OCI-LY7 (cell line): ENCODE measurements around the gene EEF1E1. TPM values are rescaled to one million over a fixed set of nuclear protein-coding genes. Genes with fewer than 3 reads are reported as not detected.

Experiments
- BruUV-seq: library from RNA; stranded (reverse); fragments of 400-500 nt; replicated peaks from 2 replicates; lab custom pipeline; 2021; lab: Mats Ljungman, UMichigan
- CTCF ChIA-PET: fragments of 300-600 bp; sonication (Branson Sonifier 250); formaldehyde crosslinking; loops from one replicate; lab custom pipeline; 2022; ENCODE audit warnings: antibody characterized with exemption; ENCODE audit not compliant: unreplicated experiment; lab: Charles Lee
- POLR2A ChIA-PET: fragments of 300-600 bp; sonication (Branson Sonifier 250); formaldehyde crosslinking; loops from one replicate; lab custom pipeline; 2022; ENCODE audit warnings: antibody characterized with exemption; lab: Charles Lee
- DNase-seq: peaks from one replicate; pipeline ENCODE4 v3.0.0-alpha.2; 2015; ENCODE audit warnings: low spot score
- H2AFZ ChIP-seq: fragments of 200-600 bp; sonication (generic), shearing (Covaris generic); 2 replicates; pipeline ENCODE4 v1.6.1; 2014; ENCODE audit warnings: mild to moderate bottlenecking, antibody characterized with exemption, low read length, moderate library complexity
- H3K27ac ChIP-seq: fragments of 200-600 bp; sonication (generic); 2 replicates; pipeline ENCODE4 v1.5.1; 2014; ENCODE audit warnings: mixed run types, low read depth, mild to moderate bottlenecking, moderate library complexity, low read length, inconsistent platforms; ENCODE audit not compliant: poor library complexity, severe bottlenecking
- H3K36me3 ChIP-seq: fragments of 200-600 bp; sonication (generic); 2 replicates; pipeline ENCODE4 v1.6.1; 2014; ENCODE audit warnings: mild to moderate bottlenecking, antibody characterized with exemption, low read length, moderate library complexity, mixed read lengths; ENCODE audit not compliant: insufficient read depth
- H3K4me1 ChIP-seq: fragments of 200-600 bp; sonication (generic); 2 replicates; pipeline ENCODE4 v1.5.1; 2014; ENCODE audit warnings: mild to moderate bottlenecking, low read length; ENCODE audit not compliant: insufficient read depth, poor library complexity, severe bottlenecking
- H3K4me2 ChIP-seq: fragments of 200-600 bp; sonication (generic); 2 replicates; pipeline ENCODE4 v1.6.1; 2014; ENCODE audit warnings: mild to moderate bottlenecking, low read length
- H3K4me3 ChIP-seq: fragments of 200-600 bp; sonication (generic); 2 replicates; pipeline ENCODE4 v1.5.1; 2014; ENCODE audit warnings: mild to moderate bottlenecking, low read depth, low read length; ENCODE audit not compliant: poor library complexity, severe bottlenecking
- H3K79me2 ChIP-seq: fragments of 200-600 bp; sonication (generic); 2 replicates; pipeline ENCODE4 v1.6.1; 2016; ENCODE audit warnings: low read depth, mild to moderate bottlenecking, low read length, moderate library complexity, mixed read lengths; ENCODE audit not compliant: insufficient read depth
- H3K9me2 ChIP-seq: fragments of 200-600 bp; sonication (generic); 2 replicates; pipeline ENCODE4 v1.6.1; 2016; ENCODE audit warnings: mild to moderate bottlenecking, low read length, mixed read lengths; ENCODE audit not compliant: insufficient read depth
- H3K9me3 ChIP-seq: fragments of 200-600 bp; sonication (generic); 2 replicates; pipeline ENCODE4 v1.6.1; 2014; ENCODE audit warnings: mild to moderate bottlenecking, mixed run types, low read length, mixed read lengths
- H4K20me1 ChIP-seq: fragments of 200-600 bp; sonication (generic); 2 replicates; pipeline ENCODE4 v1.6.1; 2014; ENCODE audit warnings: mild to moderate bottlenecking, antibody characterized with exemption, low read length, moderate library complexity, mixed read lengths; ENCODE audit not compliant: insufficient read depth
- EZH2phosphoT487 ChIP-seq: fragments of 200-600 bp; sonication (generic); IDR thresholded peaks from 2 replicates; pipeline ENCODE4 v1.6.1; 2018; ENCODE audit warnings: low read depth, borderline replicate concordance, mild to moderate bottlenecking, mixed run types, antibody characterized with exemption, low read length, moderate library complexity, mixed read lengths
- intact Hi-C: fragments of 100-400 bp; cut with micrococcal nuclease; formaldehyde crosslinking; loops from one replicate; pipeline ENCODE4 v1.10.0; 2022; ENCODE audit not compliant: unreplicated experiment
- total RNA-seq, 2 experiments: library from RNA; depleted of rRNA in 1 of 2; stranded (reverse); fragments of >200 nt in 1 of 2; shearing (Covaris generic) in 1 of 2; gene quantifications; 2 replicates each; pipeline ENCODE4 v1.2.3, GENCODE V29; 2014 to 2022
- TF ChIP-seq, protein P1 (sequence below): fragments of 200-600 bp; sonication (generic); conservative IDR thresholded peaks from 2 replicates; pipeline ENCODE4 v1.5.1; 2014; ENCODE audit warnings: mild to moderate bottlenecking, antibody characterized with exemption, low read length, moderate library complexity, mixed read lengths

Gene EEF1E1
- total RNA-seq, 2 experiments from 2014 or later, result 68.0 to 70.9 TPM

- Histone ChIP-seq H2AFZ (no peak overlapping the region), H4K20me1 (no peaks in the 10 kb centered on the region), H3K4me2 (no peak overlapping the region), H3K79me2 (peaks cover 16% of the 10 kb centered on the region; the same call in 1 of the 2 replicates), H3K4me3 (no peak overlapping the region), H3K9me3 (no peaks in the 10 kb centered on the region), H3K36me3 (peaks cover 72% of the 10 kb centered on the region), H3K4me1 (no peaks in the 10 kb centered on the region), H3K27ac (no peak overlapping the region), H3K9me2 (no peaks in the 10 kb centered on the region)
- intact Hi-C loops, result no loop called here
- BruUV-seq, result no TSS peak
- no peak for DNase-seq
- ChIA-PET POLR2A (no interaction called here), CTCF (no interaction called here)
- TF ChIP-seq, protein P1, sequence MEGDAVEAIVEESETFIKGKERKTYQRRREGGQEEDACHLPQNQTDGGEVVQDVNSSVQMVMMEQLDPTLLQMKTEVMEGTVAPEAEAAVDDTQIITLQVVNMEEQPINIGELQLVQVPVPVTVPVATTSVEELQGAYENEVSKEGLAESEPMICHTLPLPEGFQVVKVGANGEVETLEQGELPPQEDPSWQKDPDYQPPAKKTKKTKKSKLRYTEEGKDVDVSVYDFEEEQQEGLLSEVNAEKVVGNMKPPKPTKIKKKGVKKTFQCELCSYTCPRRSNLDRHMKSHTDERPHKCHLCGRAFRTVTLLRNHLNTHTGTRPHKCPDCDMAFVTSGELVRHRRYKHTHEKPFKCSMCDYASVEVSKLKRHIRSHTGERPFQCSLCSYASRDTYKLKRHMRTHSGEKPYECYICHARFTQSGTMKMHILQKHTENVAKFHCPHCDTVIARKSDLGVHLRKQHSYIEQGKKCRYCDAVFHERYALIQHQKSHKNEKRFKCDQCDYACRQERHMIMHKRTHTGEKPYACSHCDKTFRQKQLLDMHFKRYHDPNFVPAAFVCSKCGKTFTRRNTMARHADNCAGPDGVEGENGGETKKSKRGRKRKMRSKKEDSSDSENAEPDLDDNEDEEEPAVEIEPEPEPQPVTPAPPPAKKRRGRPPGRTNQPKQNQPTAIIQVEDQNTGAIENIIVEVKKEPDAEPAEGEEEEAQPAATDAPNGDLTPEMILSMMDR, result no peak
- TF ChIP-seq EZH2phosphoT487, result no peak
Measured at GRCh38 chr6:8080362-8081151, 21.8 kb downstream of the EEF1E1 start.

- no peak for DNase-seq
- peaks cover 12% of the 10 kb centered on the region; the same call in 1 of the 2 replicates for H3K79me2 ChIP-seq
- TF ChIP-seq, protein P1, result no peak
- TF ChIP-seq EZH2phosphoT487, result no peak
- H3K4me3 ChIP-seq, result no peak overlapping the region
- ChIA-PET CTCF (no interaction called here), POLR2A (interaction anchor here (0.6 kb wide), 2 partner anchors 9 to 1457 kb away, joined by 3 read pairs; no protein-coding TSS in a partner anchor)
- H3K9me3 ChIP-seq, result no peaks in the 10 kb centered on the region
- no peak overlapping the region for H3K27ac ChIP-seq
- H3K9me2 ChIP-seq, result no peaks in the 10 kb centered on the region
- H3K4me2 ChIP-seq, result no peak overlapping the region
- H3K36me3 ChIP-seq, result peaks cover 59% of the 10 kb centered on the region
- intact Hi-C loops, result no loop called here
- H4K20me1 ChIP-seq, result no peaks in the 10 kb centered on the region
- no TSS peak for BruUV-seq
- H2AFZ ChIP-seq, result no peak overlapping the region
- no peaks in the 10 kb centered on the region for H3K4me1 ChIP-seq
Measured at GRCh38 chr6:8079126-8079525, 23.2 kb downstream of the EEF1E1 start.

GRCh38 chr6:8077991-8078390 lies 24.4 kb downstream of the EEF1E1 start:
- Histone ChIP-seq H3K4me1 (no peaks in the 10 kb centered on the region), H3K4me2 (no peak overlapping the region), H3K9me2 (no peaks in the 10 kb centered on the region), H3K36me3 (peaks cover 47% of the 10 kb centered on the region), H2AFZ (no peak overlapping the region), H3K9me3 (no peaks in the 10 kb centered on the region), H3K4me3 (no peak overlapping the region), H4K20me1 (no peaks in the 10 kb centered on the region), H3K27ac (no peak overlapping the region), H3K79me2 (peaks cover 6% of the 10 kb centered on the region; the same call in 1 of the 2 replicates)
- no TSS peak for BruUV-seq
- CTCF ChIA-PET, result no interaction called here
- POLR2A ChIA-PET, result interaction anchor here (0.5 kb wide), 1 partner anchor 1774 kb away, joined by 7 read pairs; no protein-coding TSS in a partner anchor
- DNase-seq, result no peak
- intact Hi-C loops, result no loop called here
- no peak for TF ChIP-seq EZH2phosphoT487
- TF ChIP-seq, protein P1, result no peak
